ENCODE measurements around the gene CMTR2.

Gene CMTR2

GRCh38 chr16:71283612-71284011, 5.6 kb downstream of the CMTR2 start:
- in situ Hi-C loops (cut with HindIII; ENCODE audit: low pct_ligation_motif_present, low pct_unique_long_range_greater_than_20kb, low sequenced_read_pairs), result no loop called here
- DNase-seq, result no peak

- in situ Hi-C loops (cut with HindIII; ENCODE audit: low pct_ligation_motif_present, low pct_unique_long_range_greater_than_20kb, low sequenced_read_pairs), result no loop called here
- DNase-seq, result no peak
These were observed 6.3 kb downstream of the CMTR2 start for GRCh38 chr16:71282943-71283342.

GRCh38 chr16:71276589-71277334, 12.4 kb downstream of the CMTR2 start:
- DNase-seq, result no peak
- in situ Hi-C loops (cut with HindIII; ENCODE audit: low pct_ligation_motif_present, low pct_unique_long_range_greater_than_20kb, low sequenced_read_pairs), result no loop called here

GRCh38 chr16:71273384-71273783, 15.8 kb downstream of the CMTR2 start:
- in situ Hi-C loops (cut with HindIII; ENCODE audit: low pct_ligation_motif_present, low pct_unique_long_range_greater_than_20kb, low sequenced_read_pairs), result no loop called here
- DNase-seq, result no peak

- in situ Hi-C loops (cut with HindIII; ENCODE audit: low pct_ligation_motif_present, low pct_unique_long_range_greater_than_20kb, low sequenced_read_pairs), result no loop called here
These were observed 24.9 kb downstream of the CMTR2 start for GRCh38 chr16:71264299-71264698.

DNA sequence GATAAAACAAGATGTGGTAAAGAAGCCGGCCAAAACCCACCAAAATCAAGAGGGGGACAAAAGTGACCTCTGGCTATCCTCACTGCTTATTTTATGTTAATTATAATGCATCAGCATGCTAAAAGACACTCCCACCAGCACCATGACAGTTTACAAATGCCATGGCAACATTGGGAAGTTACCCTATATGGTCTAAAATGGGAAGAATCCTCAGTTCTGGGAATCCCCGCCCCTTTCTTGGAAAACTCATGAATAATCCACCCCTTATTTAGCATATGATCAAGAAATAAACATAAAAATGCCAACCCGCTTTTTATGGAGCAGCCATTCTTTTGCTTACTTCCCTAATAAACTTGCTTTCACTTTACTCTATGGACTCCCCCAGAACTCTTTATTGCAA, 25.6 kb downstream of the CMTR2 start:
- DNase-seq, result no peak
- in situ Hi-C loops (cut with HindIII; ENCODE audit: low pct_ligation_motif_present, low pct_unique_long_range_greater_than_20kb, low sequenced_read_pairs), result no loop called here

More at GRCh38 chr16:71264299-71264698, 24.9 kb downstream of the CMTR2 start:
- no peak for DNase-seq

- DNase-seq, result no peak
- in situ Hi-C loops (cut with HindIII; ENCODE audit: low pct_ligation_motif_present, low pct_unique_long_range_greater_than_20kb, low sequenced_read_pairs), result no loop called here
These were observed 26.8 kb downstream of the CMTR2 start for GRCh38 chr16:71262391-71262790.

DNA sequence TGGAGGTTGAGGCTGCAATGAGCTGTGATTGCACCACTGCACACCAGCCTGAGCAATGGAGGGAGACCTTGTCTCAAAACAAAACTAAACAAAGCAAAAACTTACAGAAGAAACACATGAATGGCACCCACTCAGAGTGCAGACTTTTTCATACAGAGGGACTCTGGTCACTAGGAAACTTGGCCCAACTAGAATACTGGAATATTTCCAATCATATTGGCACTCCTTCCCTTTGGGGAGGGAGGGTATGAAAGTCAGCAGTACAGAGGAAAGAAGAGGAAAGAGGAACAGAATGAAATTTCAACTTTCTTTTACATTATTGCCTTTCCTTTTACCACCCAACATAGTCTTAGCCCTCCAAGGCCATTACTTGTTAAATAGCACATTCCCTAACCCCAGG, 28.2 kb downstream of the CMTR2 start:
- no peak for DNase-seq
- in situ Hi-C loops (cut with HindIII; ENCODE audit: low pct_ligation_motif_present, low pct_unique_long_range_greater_than_20kb, low sequenced_read_pairs), result no loop called here

DNA sequence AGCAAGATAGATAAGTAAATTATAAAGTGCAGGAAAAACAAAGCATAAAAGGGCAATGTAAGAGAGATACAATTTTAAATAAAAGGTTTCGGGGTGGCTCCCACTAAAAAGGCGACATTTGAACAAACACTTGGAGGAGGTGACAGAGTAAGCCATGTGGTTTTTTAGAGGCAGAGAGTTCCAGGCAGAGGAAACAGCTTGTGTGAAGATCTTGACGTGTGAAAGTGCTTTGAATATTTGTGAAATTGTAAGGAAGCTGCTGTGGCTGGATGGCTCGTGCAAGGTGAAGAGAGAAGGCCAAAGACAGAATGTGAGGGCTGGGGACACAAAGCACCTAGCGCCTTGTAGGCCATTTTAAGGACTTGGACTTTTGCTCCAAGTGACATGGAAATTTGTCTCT, 30.1 kb downstream of the CMTR2 start:
- in situ Hi-C loops (cut with HindIII; ENCODE audit: low pct_ligation_motif_present, low pct_unique_long_range_greater_than_20kb, low sequenced_read_pairs), result no loop called here
- DNase-seq, result no peak

DNA sequence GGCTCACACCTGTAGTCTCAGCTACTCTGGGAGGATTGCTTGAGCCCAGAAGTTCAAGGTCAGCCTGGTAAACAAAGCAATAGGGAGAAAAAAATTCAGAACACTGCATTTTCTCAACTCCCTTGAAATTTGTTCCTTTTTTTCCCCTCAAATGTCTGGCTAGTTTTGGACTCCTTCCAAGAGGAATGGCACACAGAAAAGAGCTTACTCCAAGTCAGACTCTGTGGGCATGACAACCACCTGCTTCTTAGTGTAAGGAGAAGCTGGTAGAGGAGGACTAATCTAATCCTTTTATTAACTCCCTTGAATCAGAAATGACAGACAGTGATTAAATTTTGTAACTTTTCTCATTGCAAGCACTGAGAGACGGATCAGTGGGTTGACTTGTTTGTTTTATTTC, 30.8 kb downstream of the CMTR2 start:
- no peak for DNase-seq
- in situ Hi-C loops (cut with HindIII; ENCODE audit: low pct_ligation_motif_present, low pct_unique_long_range_greater_than_20kb, low sequenced_read_pairs), result no loop called here

DNA sequence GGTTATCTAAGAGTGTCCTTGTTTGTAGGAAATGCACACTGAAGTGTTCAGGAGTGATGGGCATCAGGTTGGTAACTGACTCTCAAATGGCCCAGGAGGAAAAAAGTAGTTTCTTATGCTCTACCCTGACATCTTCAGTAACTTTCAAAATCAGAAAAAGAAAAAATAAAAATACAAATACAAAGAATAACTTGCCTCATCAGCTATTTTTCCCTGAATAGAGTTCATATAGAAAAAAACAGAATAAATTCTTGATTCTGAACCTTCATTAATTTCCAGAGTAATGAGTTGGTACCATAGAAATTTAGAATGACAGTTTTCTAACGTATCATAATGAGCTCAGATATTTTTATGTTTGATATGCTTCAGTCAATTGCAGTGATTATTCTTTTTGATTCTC, 31.4 kb downstream of the CMTR2 start:
- no peak for DNase-seq
- in situ Hi-C loops (cut with HindIII; ENCODE audit: low pct_ligation_motif_present, low pct_unique_long_range_greater_than_20kb, low sequenced_read_pairs), result no loop called here

- DNase-seq, result no peak
- in situ Hi-C loops (cut with HindIII; ENCODE audit: low pct_ligation_motif_present, low pct_unique_long_range_greater_than_20kb, low sequenced_read_pairs), result no loop called here
These were observed 33.5 kb downstream of the CMTR2 start for GRCh38 chr16:71255721-71256120.

DNA sequence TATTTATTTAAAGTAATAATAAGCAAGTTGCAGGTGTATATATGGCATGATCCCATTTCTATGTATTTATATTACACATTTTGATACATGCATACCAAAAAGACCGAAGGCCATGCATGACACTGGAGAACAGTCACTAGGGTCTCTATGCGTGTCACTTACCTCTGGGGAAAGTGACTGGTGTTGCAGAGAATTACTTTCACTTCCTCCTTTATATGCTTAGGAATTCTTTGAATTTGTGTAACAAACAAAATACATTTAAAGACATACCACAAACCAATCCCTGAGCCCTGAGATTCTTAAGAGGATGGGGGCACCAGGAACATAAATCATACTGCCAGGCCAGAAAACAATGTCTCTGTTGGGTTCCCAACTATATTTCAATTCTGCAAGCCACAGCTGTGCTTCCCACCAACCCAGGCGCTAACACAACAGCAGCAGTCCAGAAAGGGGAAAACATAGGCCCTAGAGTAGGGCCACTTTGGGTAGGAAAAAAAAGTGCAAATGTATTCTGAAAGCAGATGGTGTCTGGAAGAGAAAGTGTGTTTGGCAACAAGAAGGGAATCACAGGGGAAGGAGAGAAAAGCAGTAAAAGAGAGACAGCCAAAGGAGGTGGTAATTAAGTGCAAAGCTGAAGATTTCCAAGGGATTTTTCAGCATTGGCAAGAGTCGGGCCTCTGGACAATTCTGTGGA, 34.2 kb downstream of the CMTR2 start:
- DNase-seq, result no peak
- in situ Hi-C loops (cut with HindIII; ENCODE audit: low pct_ligation_motif_present, low pct_unique_long_range_greater_than_20kb, low sequenced_read_pairs), result no loop called here

GRCh38 chr16:71250461-71251235, 38.6 kb downstream of the CMTR2 start:
- in situ Hi-C loops (cut with HindIII; ENCODE audit: low pct_ligation_motif_present, low pct_unique_long_range_greater_than_20kb, low sequenced_read_pairs), result no loop called here
- no peak for DNase-seq

- in situ Hi-C loops (cut with HindIII; ENCODE audit: low pct_ligation_motif_present, low pct_unique_long_range_greater_than_20kb, low sequenced_read_pairs), result no loop called here
- DNase-seq, result no peak
These were observed 39.8 kb downstream of the CMTR2 start for GRCh38 chr16:71249399-71249798.

DNA sequence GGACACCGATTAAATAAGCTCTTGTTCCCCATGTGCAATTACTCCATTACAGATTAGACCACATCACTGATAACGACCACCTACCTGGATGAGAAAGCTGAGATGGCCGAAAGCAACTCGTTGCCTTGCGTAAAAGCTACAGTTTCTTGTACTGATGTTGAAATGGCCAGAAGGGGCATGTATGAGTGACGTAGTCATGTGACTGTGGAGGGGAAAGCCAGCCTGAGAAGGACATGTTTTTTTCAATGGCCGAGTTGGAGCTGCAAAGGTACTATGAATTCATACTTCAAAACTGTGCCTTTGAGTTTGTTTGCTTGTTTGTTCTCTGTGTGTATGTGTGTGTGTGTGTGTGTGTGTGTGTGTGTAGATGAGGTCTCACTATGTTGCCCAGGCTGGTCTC, 41.7 kb downstream of the CMTR2 start:
- DNase-seq, result no peak
- in situ Hi-C loops (cut with HindIII; ENCODE audit: low pct_ligation_motif_present, low pct_unique_long_range_greater_than_20kb, low sequenced_read_pairs), result no loop called here

DNA sequence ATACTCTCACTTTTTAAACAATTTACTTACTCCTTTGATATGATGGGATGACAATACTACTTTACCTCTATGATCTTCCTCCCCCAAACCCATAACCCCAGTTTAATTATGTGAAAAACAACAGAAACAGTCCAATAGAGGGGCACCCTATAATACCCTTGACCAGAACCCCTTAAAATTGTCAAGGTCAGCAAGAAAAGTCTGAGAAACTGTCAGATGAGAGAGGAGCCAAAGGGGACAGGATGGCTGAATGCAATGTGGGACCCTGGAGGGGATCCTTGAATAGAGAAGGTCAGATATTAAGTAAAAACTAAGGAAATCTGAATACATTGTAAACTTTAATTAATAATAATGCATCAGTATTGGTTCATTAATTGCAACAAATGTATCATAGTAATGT, 42.9 kb downstream of the CMTR2 start:
- in situ Hi-C loops (cut with HindIII; ENCODE audit: low pct_ligation_motif_present, low pct_unique_long_range_greater_than_20kb, low sequenced_read_pairs), result no loop called here
- DNase-seq, result no peak

DNA sequence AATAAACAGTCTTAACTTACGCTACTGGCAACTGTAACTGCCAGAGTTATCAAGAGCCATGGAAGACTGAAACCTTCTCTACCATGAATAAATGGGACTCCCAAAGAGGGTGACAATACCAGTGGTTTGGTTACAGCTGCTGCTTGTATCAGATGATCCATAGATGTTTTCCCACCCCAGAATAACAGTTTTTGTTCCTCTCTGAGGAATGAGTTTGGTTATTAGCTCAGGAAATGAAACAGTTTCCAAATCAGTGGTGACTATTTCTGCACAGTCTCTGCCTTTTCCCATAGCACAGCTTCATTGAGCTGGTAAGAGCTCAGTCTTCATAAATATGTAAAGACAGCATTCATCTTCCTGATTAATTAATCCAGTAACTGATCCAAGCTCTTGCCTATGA, 44.7 kb downstream of the CMTR2 start:
- no peak for DNase-seq
- in situ Hi-C loops (cut with HindIII; ENCODE audit: low pct_ligation_motif_present, low pct_unique_long_range_greater_than_20kb, low sequenced_read_pairs), result no loop called here

DNA sequence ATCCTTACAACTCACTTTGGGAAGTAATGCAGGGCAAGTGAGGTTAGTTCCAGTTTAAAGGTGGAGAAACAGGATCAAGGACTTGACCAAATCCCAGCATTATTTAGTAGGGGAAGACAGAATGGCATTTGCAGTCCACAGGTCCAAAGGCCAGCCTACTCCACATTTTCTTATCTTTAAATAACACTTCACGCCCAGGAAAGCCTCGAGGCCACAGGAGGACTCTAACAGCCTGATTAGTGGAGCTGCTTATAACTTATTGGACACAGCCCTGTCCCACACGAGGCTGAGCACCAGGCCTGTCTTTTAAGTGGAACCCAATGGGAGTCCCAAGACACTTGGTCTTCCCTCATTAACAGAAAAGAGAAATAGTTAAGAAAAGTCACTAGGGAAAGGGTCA, 46.6 kb downstream of the CMTR2 start:
- no peak for DNase-seq
- in situ Hi-C loops (cut with HindIII; ENCODE audit: low pct_ligation_motif_present, low pct_unique_long_range_greater_than_20kb, low sequenced_read_pairs), result no loop called here

DNA sequence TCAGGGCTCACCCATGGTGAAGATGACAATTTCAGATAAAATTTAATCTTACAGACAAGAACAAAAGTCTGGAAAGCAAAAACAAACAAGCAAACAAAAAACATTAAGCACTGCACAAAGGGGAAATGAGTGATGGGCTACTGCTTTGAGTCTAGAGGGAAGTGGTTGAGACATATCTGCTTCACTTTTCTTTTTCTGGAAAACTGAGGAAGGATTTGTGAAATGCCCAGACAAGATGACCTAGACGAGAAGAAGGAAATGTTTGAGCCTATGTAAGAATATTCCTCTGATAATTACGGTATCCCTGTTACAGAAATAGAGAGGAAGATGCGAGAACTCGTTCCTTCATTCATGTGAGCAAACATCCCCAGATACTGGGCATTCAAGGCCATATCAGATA, 47.2 kb downstream of the CMTR2 start:
- DNase-seq, result no peak
- in situ Hi-C loops (cut with HindIII; ENCODE audit: low pct_ligation_motif_present, low pct_unique_long_range_greater_than_20kb, low sequenced_read_pairs), result no loop called here

All from ACHN (cell line).